Kidney (tissue), 14 donors: ENCODE data around the gene PRXL2B. TPM values are rescaled to one million over a fixed set of nuclear protein-coding genes. Genes with fewer than 3 reads are reported as not detected.

ENCODE experiments used
- DNase-seq, 5 donors: peaks; one replicate each; pipeline ENCODE4 v3.0.0-alpha.2; 2013 to 2020
- FAIRE-seq: peaks from 2 replicates; lab custom pipeline; 2012; peaks lifted over from hg19 to GRCh38; lab: Jason Lieb, UNC
- H3K27ac ChIP-seq, 2 donors: one replicate each; pipeline ENCODE4 v1.7.0; 2013; ENCODE audit warnings: low read depth in 2 of 2, low read length in 2 of 2, inconsistent platforms in 1 of 2
- H3K27me3 ChIP-seq: one replicate; pipeline ENCODE4 v1.7.1; 2013; ENCODE audit warnings: low read length, inconsistent platforms; ENCODE audit not compliant: control insufficient read depth, insufficient read depth
- H3K36me3 ChIP-seq, 3 donors: one replicate each; pipeline versions ENCODE4 v1.7.0 to v1.7.1; 2013; ENCODE audit warnings: low read length in 3 of 3, control low read depth in 1 of 3, inconsistent platforms in 1 of 3; ENCODE audit not compliant: insufficient read depth in 3 of 3, control insufficient read depth in 2 of 3
- H3K4me1 ChIP-seq, 3 donors: one replicate each; pipeline versions ENCODE4 v1.7.0 to v1.7.1; 2013; ENCODE audit warnings: low read length in 3 of 3, inconsistent platforms in 1 of 3, low read depth in 1 of 3; ENCODE audit not compliant: control insufficient read depth in 2 of 3, insufficient read depth in 2 of 3
- H3K4me3 ChIP-seq, 3 donors: one replicate each; pipeline versions ENCODE4 v1.7.0 to v1.8.1; 2013; ENCODE audit warnings: low read length in 3 of 3, control low read depth in 1 of 3, inconsistent platforms in 1 of 3
- H3K9ac ChIP-seq, 3 donors: one replicate each; pipeline versions ENCODE4 v1.7.0 to v1.7.1; 2013; ENCODE audit warnings: low read length in 3 of 3, control low read depth in 1 of 3, inconsistent platforms in 1 of 3
- H3K9me3 ChIP-seq, 3 donors: one replicate each; pipeline versions ENCODE4 v1.7.0 to v1.7.1; 2013; ENCODE audit warnings: low read length in 3 of 3, control low read depth in 1 of 3, inconsistent platforms in 1 of 3; ENCODE audit not compliant: control insufficient read depth in 2 of 3, insufficient read depth in 1 of 3
- CTCF ChIP-seq: IDR thresholded peaks from 3 replicates; pipeline ENCODE4 v1.5.1; 2012; ENCODE audit warnings: mild to moderate bottlenecking, moderate library complexity, borderline replicate concordance; ENCODE audit not compliant: insufficient read depth; ENCODE audit errors: extremely low read depth
- intact Hi-C: fragments of 100-400 bp; cut with DNase I; formaldehyde crosslinking; loops from one replicate; pipeline ENCODE4 v1.11.1; 2022
- polyA plus RNA-seq: library from polyadenylated mRNA; stranded (reverse); fragments of 350-450 nt; fragmentation: Illumina TruSeq; extraction: RNeasy Lipid Tissue Mini Kit (QIAGEN cat#74804); gene quantifications from one replicate; pipeline ENCODE4 v1.2.3, GENCODE V29; 2014; ENCODE audit warnings: low read depth, low replicate concordance; ENCODE audit not compliant: insufficient read depth
- total RNA-seq: library from RNA; stranded (reverse); fragmentation: NEBNext Ultra II Directional; extraction: Animal tissue kit (Norgen Biotek cat#: 25700); gene quantifications from one replicate; pipeline ENCODE4 v1.2.1, GENCODE V29; 2021
- donor health status: control.
- donor health status: control.
- donor health status: control.
- donor health status: control.
- donor health status: control.
- donor health status: DM: yes; HTN: yes; CAD: no.
- donor health status: Normal renal cell carcinoma (clear cell type).

The PRXL2B gene
- total and polyA plus RNA-seq, 2 donors from 2014 or later, result 25.6 to 39.5 TPM

- H3K9me3 ChIP-seq, result peaks cover 0 to 6% (median 3%) of the 10 kb centered on the region in 3 donors
- H3K9ac ChIP-seq, result no peak within 1 kb of the TSS
- H3K27me3 ChIP-seq, result peaks cover 8% of the 10 kb centered on the region
- FAIRE-seq (no peak), DNase-seq (no peak)
- H3K4me3 ChIP-seq, result no peak within 1 kb of the TSS
- H3K36me3 ChIP-seq, result no peaks in the 10 kb centered on the region
- no peak for TF ChIP-seq CTCF
- intact Hi-C loops, result no loop called here
- no peak within 1 kb of the TSS for H3K27ac ChIP-seq
- no peaks in the 10 kb centered on the region for H3K4me1 ChIP-seq
These were observed 46.2 kb downstream of the PRXL2B start, which contains the start of gene MMEL1 for GRCh38 chr1:2632561-2633361. MMEL1 (minus strand) TSS chr1:2633016; CDS start chr1:2629484, 3,532 bp downstream.

GRCh38 chr1:2633366-2633935 lies 46.9 kb downstream of the PRXL2B start:
- no peak overlapping the region for H3K9ac ChIP-seq
- H3K27ac ChIP-seq, result no peak overlapping the region
- no peak for TF ChIP-seq CTCF
- no peak overlapping the region for H3K4me3 ChIP-seq
- DNase-seq (no peak), FAIRE-seq (no peak)
- peaks cover 8% of the 10 kb centered on the region for H3K27me3 ChIP-seq
- no peaks in the 10 kb centered on the region for H3K4me1 ChIP-seq
- intact Hi-C loops, result no loop called here
- no peaks in the 10 kb centered on the region for H3K36me3 ChIP-seq
- peaks cover 0 to 6% (median 3%) of the 10 kb centered on the region in 3 donors for H3K9me3 ChIP-seq

- H3K9ac ChIP-seq, result no peak overlapping the region
- no peak overlapping the region for H3K4me3 ChIP-seq
- no peak for TF ChIP-seq CTCF
- peaks cover 0 to 6% (median 3%) of the 10 kb centered on the region in 3 donors for H3K9me3 ChIP-seq
- peaks cover 8% of the 10 kb centered on the region for H3K27me3 ChIP-seq
- DNase-seq (no peak), FAIRE-seq (no peak)
- no peaks in the 10 kb centered on the region for H3K4me1 ChIP-seq
- H3K36me3 ChIP-seq, result no peaks in the 10 kb centered on the region
- no peak overlapping the region for H3K27ac ChIP-seq
- intact Hi-C loops, result no loop called here
These were observed 47.4 kb downstream of the PRXL2B start for GRCh38 chr1:2633936-2634491.
